Measurements from ENCODE around the gene AADACL4. TPM values are rescaled to one million over a fixed set of nuclear protein-coding genes. Genes with fewer than 3 reads are reported as not detected.
A peak's percentile ranks its signal among the peaks of the same experiment; 100 is the strongest.

The AADACL4 gene
- total RNA-seq, 1 experiment from 2014 or later: not detected

DNA sequence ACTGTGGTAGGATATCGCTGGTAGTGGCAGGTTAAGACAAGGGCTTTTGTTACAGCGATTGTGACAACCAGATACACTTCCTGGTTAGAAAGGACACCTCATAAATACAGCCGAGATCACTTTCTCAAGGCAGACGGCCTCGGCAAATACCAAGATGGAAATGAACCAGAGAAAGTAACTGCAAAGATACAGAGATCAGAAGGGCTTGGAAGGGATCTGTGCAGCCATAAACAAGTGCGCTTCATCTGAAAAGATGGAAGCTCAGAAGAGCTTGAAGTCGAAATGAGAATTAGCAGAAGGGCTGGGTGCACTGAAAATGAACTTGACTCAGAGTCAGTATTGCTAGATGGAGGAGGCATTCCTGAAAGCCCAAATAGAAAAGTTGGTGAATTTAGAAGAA, 32.9 kb upstream of the AADACL4 start:
- DNase-seq (ENCODE audit: low read depth): no peak

DNA sequence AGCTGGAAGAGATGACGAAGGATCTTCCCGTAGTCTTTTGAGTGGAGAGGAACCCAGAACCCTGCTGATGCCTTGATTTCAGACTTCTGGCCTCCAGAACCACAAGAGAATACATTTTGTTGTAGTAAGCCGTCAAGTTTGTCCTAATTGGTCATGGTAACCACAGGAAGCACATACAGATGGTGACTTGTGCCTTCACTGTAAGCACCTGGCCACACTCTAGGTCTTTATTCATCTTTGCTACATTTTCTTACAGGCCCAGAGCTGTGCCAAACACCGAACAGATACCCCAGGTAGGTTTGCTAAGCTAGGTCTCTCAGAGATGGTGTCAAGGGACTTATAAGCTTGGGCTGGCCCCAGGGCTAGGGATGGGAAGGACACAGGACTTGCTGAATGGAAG, 30.7 kb upstream of the AADACL4 start:
- no peak for DNase-seq (ENCODE audit: low read depth)

DNA sequence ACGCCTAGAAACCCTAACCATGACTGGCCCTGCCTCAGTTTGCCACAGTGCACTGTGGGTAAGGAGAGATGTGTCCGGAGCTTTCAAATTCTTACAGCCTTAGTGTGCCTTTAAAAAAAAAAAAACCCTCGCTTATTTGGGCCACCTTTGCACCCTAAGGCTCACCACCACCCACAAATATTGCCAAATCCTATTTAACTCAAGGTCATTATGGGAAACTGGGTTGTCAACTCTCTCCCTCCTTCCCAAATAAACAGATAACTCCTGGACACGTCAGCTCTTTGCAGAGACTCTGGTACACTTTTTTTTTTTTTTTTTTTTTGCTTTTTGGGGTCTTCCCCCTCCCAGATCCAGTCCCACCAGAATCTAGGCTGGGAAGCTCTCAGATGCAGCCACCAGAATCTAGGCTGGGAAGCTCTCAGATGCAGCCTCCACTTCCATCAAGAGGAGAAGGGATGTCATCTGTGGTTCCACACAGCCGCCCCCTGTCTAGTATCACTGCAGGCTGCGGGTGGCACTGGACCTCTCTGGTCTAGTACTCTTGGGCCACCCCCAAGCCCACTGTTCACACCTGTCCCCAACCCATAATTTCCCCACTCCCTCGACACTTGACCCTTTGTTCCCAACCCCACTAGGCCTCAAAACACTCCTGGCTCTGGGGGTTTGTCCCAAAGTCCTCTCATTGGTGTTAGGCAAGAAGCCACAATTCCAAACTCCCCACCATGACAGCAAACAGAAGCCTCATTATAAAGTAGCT, 29.3 kb upstream of the AADACL4 start:
- no peak for DNase-seq (ENCODE audit: low read depth)

DNA sequence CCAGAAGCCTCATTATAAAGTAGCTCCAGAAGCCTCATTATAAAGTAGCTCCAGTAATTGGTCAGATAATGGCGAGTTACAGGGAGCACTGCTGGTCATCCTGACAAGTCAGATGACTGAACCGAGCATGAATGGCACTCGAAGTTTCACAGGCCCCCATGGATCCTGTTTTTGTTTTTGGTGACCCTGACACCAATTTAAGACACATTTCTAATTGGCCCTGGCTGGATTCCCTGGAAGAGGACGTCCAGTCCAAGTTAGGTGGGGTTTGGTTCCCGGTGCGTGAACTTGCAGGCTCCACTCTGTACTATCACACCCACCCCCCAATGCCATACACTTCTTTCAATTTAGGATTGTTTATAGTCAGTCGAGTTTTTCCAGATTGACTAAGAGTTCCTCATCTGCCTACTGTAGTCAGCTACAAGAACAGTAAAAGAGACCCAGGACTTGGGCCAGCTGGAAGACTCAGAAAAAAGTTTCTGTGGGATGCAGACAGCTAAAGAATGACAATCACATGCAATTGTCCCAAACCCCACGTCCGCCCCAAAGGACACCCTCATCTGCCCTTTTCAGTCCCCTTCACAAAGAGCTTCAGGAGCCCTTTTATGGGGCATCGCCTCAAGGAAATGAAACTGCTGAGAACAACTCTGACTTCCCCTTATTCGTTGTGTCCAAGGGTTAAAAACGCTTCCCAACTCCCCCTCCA, 28.6 kb upstream of the AADACL4 start:
- DNase-seq (ENCODE audit: low read depth): no peak

- DNase-seq (ENCODE audit: low read depth): peak; percentile 76
These were observed 27.8 kb upstream of the AADACL4 start for GRCh38 chr1:12615865-12616708.

DNA sequence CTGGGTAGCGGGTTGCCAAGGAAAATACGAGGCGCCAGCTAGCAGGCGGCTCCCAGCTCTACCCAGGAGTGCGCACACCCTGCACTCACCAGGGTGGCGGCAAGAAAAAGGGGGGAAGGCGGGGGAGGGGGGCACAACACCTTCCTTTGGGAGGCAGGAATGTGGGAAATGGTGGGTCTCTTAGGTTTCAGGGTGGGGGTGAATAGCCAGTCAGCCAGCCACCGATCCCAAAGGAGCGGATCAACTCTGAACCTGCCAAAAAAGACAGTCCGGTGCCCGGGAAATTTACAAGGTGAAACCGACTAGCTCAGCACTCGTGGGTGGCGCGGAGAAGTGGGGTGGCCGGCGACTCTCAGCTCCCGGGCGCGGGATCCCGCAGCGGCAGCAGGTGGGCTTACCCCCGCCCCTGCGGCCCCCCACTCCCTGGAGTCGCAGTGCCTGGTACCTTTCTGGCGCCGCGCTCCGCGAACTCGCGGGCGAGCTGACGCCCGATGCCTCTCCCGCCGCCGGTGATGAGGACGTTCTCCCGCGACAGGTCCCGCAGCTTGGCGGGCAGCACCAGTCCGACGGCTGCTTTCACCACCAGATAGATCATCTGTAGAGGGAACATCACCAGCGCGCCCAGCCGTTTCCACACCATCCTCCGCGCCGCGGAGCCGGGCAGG, 27.0 kb upstream of the AADACL4 start:
- peak; percentile 62 for DNase-seq (ENCODE audit: low read depth)

GRCh38 chr1:12617511-12617900, 26.4 kb upstream of the AADACL4 start:
- no peak for DNase-seq (ENCODE audit: low read depth)

DNA sequence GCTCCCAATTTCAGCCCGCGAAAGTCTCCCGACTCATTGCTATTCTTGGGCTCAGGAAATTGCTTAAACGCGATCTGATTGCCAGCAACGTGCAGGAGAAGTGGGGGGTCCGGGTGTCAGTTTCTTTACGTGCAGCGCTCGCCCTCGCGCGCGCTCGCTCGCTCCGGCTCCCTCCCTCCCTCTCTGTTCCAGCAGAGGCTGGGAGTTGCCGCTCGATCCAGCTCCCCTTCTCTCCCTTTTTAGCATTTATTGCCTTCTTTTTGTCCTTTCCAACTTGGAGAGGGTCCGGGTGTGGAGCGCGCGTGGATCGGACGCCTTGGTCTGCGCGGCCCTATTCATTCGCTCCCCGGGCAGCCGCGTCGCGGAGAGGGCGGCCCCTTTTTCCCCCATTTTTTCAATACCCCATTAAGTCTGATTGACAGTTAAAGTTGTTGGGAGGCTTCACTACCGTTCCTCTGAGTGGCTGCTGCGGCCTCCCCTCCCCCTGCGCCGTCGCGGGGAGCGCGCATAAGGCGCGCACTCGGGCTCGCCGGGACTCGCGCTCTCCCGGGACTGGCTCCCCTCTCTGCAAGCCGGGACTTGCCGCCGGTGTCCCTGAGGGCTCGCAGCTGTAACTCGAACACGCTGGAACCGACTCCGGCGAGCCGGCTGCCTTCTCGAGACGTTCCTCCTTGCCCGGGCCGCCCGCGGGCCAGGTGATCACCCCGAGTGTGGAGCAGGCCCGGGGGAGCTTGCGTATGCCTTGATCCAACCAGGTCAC, 25.8 kb upstream of the AADACL4 start, which contains the start of gene DHRS3:
Gene DHRS3, minus strand, starts transcription at position 310 of the 760 bp plus-strand sequence. CDS start 862 bp downstream, outside the sequence.
- DNase-seq (ENCODE audit: low read depth): peak; percentile 92

GRCh38 chr1:12618661-12618964, 25.3 kb upstream of the AADACL4 start:
- DNase-seq (ENCODE audit: low read depth): no peak

- peak; percentile 95 for DNase-seq (ENCODE audit: low read depth)
These were observed 24.7 kb upstream of the AADACL4 start for GRCh38 chr1:12618965-12619791.

DNA sequence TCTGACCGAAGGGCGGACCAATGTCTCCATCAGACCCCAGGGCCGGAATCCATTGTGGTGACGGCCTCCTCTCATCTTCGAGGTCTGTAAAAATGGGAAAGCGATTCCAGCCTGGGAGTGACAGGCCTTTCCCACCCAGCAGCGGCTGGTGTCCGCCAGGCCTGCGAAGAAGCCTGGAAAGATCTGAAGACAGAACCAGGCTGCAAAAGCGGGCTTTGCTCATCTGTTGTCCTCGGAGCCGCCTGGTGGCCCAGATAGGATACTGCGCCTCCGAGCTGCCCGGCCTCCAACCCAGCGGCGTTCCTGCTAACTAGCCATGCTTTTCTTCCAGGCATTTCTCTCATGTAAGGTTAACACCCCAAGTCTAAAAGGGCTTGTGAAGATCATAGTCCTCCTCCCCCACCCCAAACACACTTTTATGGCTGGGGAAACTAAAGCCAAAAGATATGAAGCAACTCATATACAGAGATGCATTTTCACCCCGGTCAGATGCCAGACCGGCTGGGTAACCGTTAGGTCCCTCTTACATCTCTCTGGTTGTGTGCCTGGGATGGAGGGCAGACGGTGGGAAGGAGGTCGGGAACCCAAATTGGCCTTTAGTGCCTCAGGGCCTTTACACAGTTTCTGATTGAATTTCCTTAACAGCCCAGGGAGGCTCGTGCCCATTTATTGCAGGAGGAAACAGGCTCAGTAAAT, 23.9 kb upstream of the AADACL4 start:
- peak; percentile 91 for DNase-seq (ENCODE audit: low read depth)

- peak; percentile 55 for DNase-seq (ENCODE audit: low read depth)
These were observed 23.4 kb upstream of the AADACL4 start for GRCh38 chr1:12620488-12620865.

GRCh38 chr1:12620931-12621330, 23.0 kb upstream of the AADACL4 start:
- no peak for DNase-seq (ENCODE audit: low read depth)

GRCh38 chr1:12621346-12622335, 22.2 kb upstream of the AADACL4 start:
- no peak for DNase-seq (ENCODE audit: low read depth)

GRCh38 chr1:12622506-12622905, 21.4 kb upstream of the AADACL4 start:
- DNase-seq (ENCODE audit: low read depth): no peak

- no peak for DNase-seq (ENCODE audit: low read depth)
These were observed 18.6 kb upstream of the AADACL4 start for GRCh38 chr1:12625276-12625675.

DNA sequence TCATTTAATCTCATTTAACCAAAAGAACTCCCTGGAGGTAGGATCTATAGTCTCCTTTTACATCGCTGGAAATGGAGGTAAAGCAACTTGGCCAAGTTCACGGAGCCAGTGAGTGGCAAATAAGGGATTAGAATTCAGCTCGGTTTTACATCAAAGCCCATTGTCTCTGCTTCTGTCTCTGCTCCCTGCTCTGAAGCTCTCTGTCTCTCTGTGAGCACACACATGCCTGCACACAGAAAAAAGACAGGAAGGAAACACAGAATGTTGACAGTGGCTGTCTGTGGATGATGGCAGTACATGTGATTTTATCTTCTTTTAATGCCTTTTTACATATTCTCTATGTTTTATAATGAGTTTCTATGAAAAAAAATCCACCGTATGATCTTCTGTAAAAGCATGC, 17.0 kb upstream of the AADACL4 start:
- DNase-seq (ENCODE audit: low read depth): no peak

GRCh38 chr1:12627296-12627695, 16.6 kb upstream of the AADACL4 start:
- no peak for DNase-seq (ENCODE audit: low read depth)
